Osteoblast (primary cell): ENCODE data around the gene SLC35A4. TPM values are rescaled to one million over a fixed set of nuclear protein-coding genes. Genes with fewer than 3 reads are reported as not detected.

Source experiments
- DNase-seq: peaks from one replicate; pipeline ENCODE4 v3.0.0; 2011; ENCODE audit warnings: low spot score, mixed read lengths; ENCODE audit not compliant: insufficient read length; ENCODE audit errors: missing footprints
- H2AFZ ChIP-seq: 2 replicates; pipeline ENCODE4 v1.6.0; 2011; ENCODE audit warnings: mild to moderate bottlenecking, low read length
- H3K27ac ChIP-seq: 2 replicates; pipeline ENCODE4 v1.5.1; 2011; ENCODE audit warnings: mild to moderate bottlenecking, low read depth, low read length, moderate library complexity
- H3K27me3 ChIP-seq: 2 replicates; pipeline ENCODE4 v1.6.0; 2012; ENCODE audit warnings: mild to moderate bottlenecking, control low read depth, inconsistent platforms, low read length, moderate library complexity; ENCODE audit not compliant: insufficient read depth
- H3K36me3 ChIP-seq: 2 replicates; pipeline ENCODE4 v1.5.1; 2011; ENCODE audit warnings: mild to moderate bottlenecking, low read length, control low read depth, moderate library complexity; ENCODE audit not compliant: insufficient read depth
- H3K4me1 ChIP-seq: 2 replicates; pipeline ENCODE4 v1.5.1; 2011; ENCODE audit warnings: mild to moderate bottlenecking, low read length, control low read depth, moderate library complexity; ENCODE audit not compliant: insufficient read depth
- H3K4me2 ChIP-seq: 2 replicates; pipeline ENCODE4 v1.6.0; 2011; ENCODE audit warnings: mild to moderate bottlenecking, low read length; ENCODE audit not compliant: insufficient read depth
- H3K4me3 ChIP-seq: fragments of 200-600 bp; sonication (generic); 3 replicates; pipeline ENCODE4 v1.5.1; 2012; ENCODE audit warnings: mild to moderate bottlenecking, low read length, inconsistent platforms; ENCODE audit not compliant: insufficient read depth
- H3K79me2 ChIP-seq: 2 replicates; pipeline ENCODE4 v1.6.0; 2012; ENCODE audit warnings: mild to moderate bottlenecking, low read length, control low read depth, inconsistent platforms; ENCODE audit not compliant: insufficient read depth
- H3K9me3 ChIP-seq: 2 replicates; pipeline ENCODE4 v1.5.1; 2011; ENCODE audit warnings: low read depth, low read length, control low read depth
- H4K20me1 ChIP-seq: 2 replicates; pipeline ENCODE4 v1.6.0; 2012; ENCODE audit warnings: mild to moderate bottlenecking, low read length, control low read depth; ENCODE audit not compliant: insufficient read depth
- total RNA-seq: library from RNA; depleted of rRNA; stranded (reverse); fragments of >200 nt; gene quantifications from 2 replicates; pipeline ENCODE4 v1.2.3, GENCODE V29; 2012
- TF ChIP-seq, protein P1 (sequence below): IDR thresholded peaks from 2 replicates; pipeline ENCODE4 v1.5.1; 2011; ENCODE audit warnings: mild to moderate bottlenecking, low read depth, low read length, moderate library complexity; ENCODE audit errors: extremely low read depth

The SLC35A4 gene
- total RNA-seq, 1 donor: 20.6 TPM

DNA sequence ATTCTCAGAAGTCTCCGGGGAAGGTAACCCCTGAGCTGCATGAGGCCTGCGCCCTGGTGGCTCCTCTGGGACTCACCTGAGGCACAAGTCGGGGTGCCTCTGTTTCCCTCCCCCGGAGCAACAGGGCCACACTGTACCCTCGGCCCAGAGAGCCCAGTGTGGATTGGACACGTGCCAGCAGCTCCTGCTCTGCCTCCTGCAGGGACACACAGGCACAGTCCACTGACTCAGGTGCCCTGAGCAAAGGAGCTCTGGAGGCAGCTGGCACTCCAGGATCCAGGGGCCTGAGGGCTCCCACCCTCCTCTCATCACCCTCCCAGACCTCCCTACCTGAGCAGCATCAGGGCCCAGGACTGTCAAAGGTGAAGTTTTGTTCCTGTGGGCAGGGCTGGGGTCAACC lies 29.5 kb downstream of the SLC35A4 start:
- Histone ChIP-seq H3K4me2 (no peak overlapping the region), H3K9me3 (no peaks in the 10 kb centered on the region), H2AFZ (no peak overlapping the region), H3K4me1 (peaks cover 15% of the 10 kb centered on the region), H3K4me3 (no peak overlapping the region), H4K20me1 (no peaks in the 10 kb centered on the region), H3K79me2 (no peaks in the 10 kb centered on the region), H3K27me3 (peaks cover 3% of the 10 kb centered on the region), H3K36me3 (no peaks in the 10 kb centered on the region), H3K27ac (no peak overlapping the region)
- no peak for DNase-seq
- TF ChIP-seq, protein P1, sequence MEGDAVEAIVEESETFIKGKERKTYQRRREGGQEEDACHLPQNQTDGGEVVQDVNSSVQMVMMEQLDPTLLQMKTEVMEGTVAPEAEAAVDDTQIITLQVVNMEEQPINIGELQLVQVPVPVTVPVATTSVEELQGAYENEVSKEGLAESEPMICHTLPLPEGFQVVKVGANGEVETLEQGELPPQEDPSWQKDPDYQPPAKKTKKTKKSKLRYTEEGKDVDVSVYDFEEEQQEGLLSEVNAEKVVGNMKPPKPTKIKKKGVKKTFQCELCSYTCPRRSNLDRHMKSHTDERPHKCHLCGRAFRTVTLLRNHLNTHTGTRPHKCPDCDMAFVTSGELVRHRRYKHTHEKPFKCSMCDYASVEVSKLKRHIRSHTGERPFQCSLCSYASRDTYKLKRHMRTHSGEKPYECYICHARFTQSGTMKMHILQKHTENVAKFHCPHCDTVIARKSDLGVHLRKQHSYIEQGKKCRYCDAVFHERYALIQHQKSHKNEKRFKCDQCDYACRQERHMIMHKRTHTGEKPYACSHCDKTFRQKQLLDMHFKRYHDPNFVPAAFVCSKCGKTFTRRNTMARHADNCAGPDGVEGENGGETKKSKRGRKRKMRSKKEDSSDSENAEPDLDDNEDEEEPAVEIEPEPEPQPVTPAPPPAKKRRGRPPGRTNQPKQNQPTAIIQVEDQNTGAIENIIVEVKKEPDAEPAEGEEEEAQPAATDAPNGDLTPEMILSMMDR: no peak

DNA sequence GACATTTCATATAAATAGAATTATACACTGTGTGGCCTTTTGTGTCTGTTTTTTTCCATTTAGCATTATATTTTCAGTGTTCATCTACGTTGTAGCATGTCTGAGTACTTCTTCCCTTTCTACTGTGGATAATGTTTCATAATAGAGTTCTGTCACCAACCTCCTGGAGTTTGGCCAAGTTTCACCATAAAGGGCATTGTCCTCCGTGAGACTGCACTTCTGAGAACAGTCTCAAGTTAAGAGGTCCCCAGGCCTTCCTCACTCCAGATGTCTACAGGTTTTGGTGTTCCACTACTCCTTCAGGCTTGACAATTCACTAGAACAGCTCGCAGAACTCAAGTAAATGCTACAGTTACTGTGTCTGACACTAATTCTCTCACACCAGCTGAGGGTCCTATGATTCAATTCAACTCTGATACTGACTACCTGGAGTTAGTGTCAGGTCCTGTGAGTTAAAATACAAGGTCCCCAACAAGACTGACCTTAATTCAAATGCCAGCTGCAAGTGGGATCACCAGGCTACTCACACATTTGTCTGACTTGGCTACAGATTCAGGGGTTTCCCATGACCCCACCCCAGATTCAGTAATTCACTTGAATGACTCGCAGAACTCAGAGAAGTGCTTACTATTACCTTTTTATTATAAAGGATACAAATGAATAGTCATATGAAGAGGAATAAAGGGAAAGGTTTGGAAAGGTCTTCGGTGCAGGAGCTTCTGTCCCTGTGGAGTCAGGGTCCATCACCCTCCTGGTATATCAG lies 31.1 kb downstream of the SLC35A4 start:
- Histone ChIP-seq H3K27me3 (peaks cover 1% of the 10 kb centered on the region), H3K9me3 (no peaks in the 10 kb centered on the region), H2AFZ (no peak overlapping the region), H3K4me3 (no peak overlapping the region), H3K27ac (no peak overlapping the region), H3K4me1 (peaks cover 10% of the 10 kb centered on the region), H3K79me2 (no peaks in the 10 kb centered on the region), H3K36me3 (no peaks in the 10 kb centered on the region), H3K4me2 (no peak overlapping the region), H4K20me1 (no peaks in the 10 kb centered on the region)
- no peak for DNase-seq
- TF ChIP-seq, protein P1: no peak

DNA sequence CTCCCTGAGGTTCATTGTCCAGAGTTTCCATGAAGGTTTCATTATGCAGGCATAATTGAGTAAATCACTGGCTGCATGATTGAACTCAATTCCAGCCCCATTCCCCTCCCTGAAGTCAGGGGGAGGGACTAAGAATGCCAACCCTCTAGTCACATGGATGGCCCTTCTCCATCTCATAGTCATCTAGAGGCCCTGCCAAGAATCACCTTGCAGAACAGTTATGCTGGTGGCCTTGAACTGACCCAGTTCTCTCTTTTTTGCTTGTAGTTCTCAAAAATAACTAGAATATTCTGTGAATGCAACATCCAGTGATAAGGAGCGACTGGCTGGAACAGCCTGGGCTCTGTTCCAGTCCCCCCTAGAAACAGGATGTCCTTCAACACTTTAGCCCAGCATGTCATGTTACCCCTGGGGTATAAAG lies 31.7 kb downstream of the SLC35A4 start:
- no peaks in the 10 kb centered on the region for H3K9me3 ChIP-seq
- no peaks in the 10 kb centered on the region for H3K79me2 ChIP-seq
- TF ChIP-seq, protein P1: no peak
- H3K27me3 ChIP-seq: no peaks in the 10 kb centered on the region
- no peak overlapping the region for H3K4me2 ChIP-seq
- H3K27ac ChIP-seq: no peak overlapping the region
- H2AFZ ChIP-seq: no peak overlapping the region
- no peaks in the 10 kb centered on the region for H3K36me3 ChIP-seq
- peaks cover 8% of the 10 kb centered on the region for H3K4me1 ChIP-seq
- no peaks in the 10 kb centered on the region for H4K20me1 ChIP-seq
- no peak for DNase-seq
- no peak overlapping the region for H3K4me3 ChIP-seq

DNA sequence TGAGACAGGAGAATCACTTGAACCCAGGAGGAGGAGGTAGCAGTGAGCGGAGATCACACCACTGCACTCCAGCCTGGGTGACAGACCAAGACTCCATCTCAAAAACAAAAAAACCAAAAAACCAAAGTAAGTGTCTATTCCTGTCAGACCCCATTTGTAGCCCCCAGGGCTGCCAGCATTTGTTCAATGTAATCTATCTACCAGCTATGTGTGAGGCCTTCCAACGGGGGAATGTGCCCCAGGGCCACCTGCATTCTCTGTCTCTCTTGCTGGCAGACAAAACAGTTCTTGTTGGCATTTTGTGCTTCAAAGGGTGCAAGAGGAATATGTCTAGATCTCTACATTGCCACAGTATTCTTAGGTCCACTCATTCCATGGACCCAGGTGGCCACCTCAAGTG lies 34.2 kb downstream of the SLC35A4 start:
- Histone ChIP-seq H2AFZ (no peak overlapping the region), H4K20me1 (no peaks in the 10 kb centered on the region), H3K4me3 (no peak overlapping the region), H3K4me1 (no peaks in the 10 kb centered on the region), H3K36me3 (no peaks in the 10 kb centered on the region), H3K4me2 (no peak overlapping the region), H3K27me3 (no peaks in the 10 kb centered on the region), H3K9me3 (no peaks in the 10 kb centered on the region), H3K27ac (no peak overlapping the region), H3K79me2 (no peaks in the 10 kb centered on the region)
- TF ChIP-seq, protein P1: no peak
- no peak for DNase-seq
